Upper lobe of left lung (tissue), 4 donors: ENCODE results near the gene ESRP2.

ENCODE experiments used
- CTCF ChIP-seq, 6 experiments: fragments of 450-650 bp in 4 of 6; fragments of 200-600 bp in 2 of 6; sonication (generic) in 2 of 6; IDR thresholded peaks; one replicate each; pipeline ENCODE4 v1.5.1; 2016 to 2019; ENCODE audit warnings: antibody characterized with exemption in 6 of 6
- EP300 ChIP-seq, 4 donors: sonication (generic); formaldehyde crosslinking; IDR thresholded peaks; one replicate each; pipeline ENCODE4 v1.5.1; 2017; ENCODE audit warnings: antibody characterized with exemption in 4 of 4, control low read depth in 2 of 4
- POLR2A ChIP-seq, 4 donors: fragments of 450-650 bp; IDR thresholded peaks; one replicate each; pipeline ENCODE4 v1.5.1; 2016 to 2017; ENCODE audit warnings: antibody characterized with exemption in 4 of 4, mild to moderate bottlenecking in 2 of 4
- POLR2AphosphoS5 ChIP-seq, 2 donors: sonication (generic); formaldehyde crosslinking; IDR thresholded peaks; one replicate each; pipeline ENCODE4 v1.5.1; 2017; ENCODE audit warnings: antibody characterized with exemption in 2 of 2

GRCh38 chr16:68281368-68282063 is 45.6 kb upstream of the ESRP2 start:
- TF ChIP-seq CTCF (IDR thresholded peaks at IDR 0.05): no peak
- TF ChIP-seq POLR2AphosphoS5 (IDR thresholded peaks at IDR 0.05): no peak
- no peak for TF ChIP-seq POLR2A (IDR thresholded peaks at IDR 0.05)
- TF ChIP-seq EP300 (IDR thresholded peaks at IDR 0.05): no peak
